GM13976 (cell line): ENCODE results near the gene PHOX2B.
"Not testable (repeated sequence)": the region's sequence is repeated elsewhere in the genome, so short reads cannot be mapped to it uniquely, and the experiment has no call there.

Experiments used
- DNase-seq: peaks from one replicate; pipeline ENCODE4 v3.0.0; 2012; ENCODE audit warnings: low spot score
- CTCF ChIP-seq: IDR thresholded peaks from 2 replicates; pipeline ENCODE4 v1.5.1; 2012; ENCODE audit warnings: borderline replicate concordance, mild to moderate bottlenecking; ENCODE audit not compliant: insufficient read depth; ENCODE audit errors: extremely low read depth, missing control alignments, control extremely low read depth
- in situ Hi-C: fragments of 300-500 bp; cut with MboI; formaldehyde crosslinking; loops from one replicate; pipeline ENCODE4 v1.12.0; 2022; ENCODE audit warnings: low sequenced_read_pairs, mixed read lengths, inconsistent platforms; ENCODE audit not compliant: unreplicated experiment

Gene PHOX2B

DNA sequence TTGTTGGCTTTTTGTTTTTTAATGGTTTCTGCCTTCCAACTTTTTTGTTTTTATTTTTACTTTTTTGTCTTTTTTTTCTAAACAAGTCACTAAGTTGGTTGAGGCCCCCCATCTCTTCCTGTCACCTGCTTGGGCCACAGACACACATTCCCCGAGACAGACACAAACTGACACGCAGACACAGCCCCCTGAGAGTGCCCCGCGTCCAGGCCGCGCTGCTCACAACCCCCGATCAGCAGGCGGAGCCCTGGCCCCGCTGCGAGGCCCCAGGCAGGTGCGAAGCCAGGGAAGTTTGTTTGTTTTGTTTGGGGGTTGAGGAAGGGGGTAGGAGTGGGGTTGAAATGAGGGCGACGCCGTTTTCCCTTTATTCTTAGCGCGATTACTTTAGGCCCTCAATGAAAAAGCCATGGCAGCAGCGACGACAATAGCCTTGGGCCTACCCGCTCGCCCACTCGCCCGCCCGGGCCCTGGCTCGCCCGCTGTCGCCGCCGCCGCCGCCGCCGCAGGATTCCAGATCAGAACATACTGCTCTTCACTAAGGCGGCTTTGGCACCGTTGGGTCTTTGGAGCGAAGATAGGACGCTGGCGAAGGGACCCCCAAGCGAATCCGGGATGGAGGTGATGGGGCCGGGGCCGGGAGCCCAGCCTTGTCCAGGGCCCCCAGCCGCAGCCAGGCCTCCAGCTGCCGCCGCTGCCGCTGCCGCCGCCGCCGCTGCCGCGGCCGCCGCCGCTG is 3.1 kb downstream of the PHOX2B start:
- in situ Hi-C loops, result loop anchor here (10.0 kb wide), 1 partner anchor 139 kb away; no protein-coding TSS in a partner anchor
- TF ChIP-seq CTCF, result no peak
- DNase-seq, result no peak

GRCh38 chr4:41744572-41745291 is 3.8 kb downstream of the PHOX2B start:
- in situ Hi-C loops, result loop anchor here (10.0 kb wide), 1 partner anchor 140 kb away; no protein-coding TSS in a partner anchor
- DNase-seq, result no peak

DNA sequence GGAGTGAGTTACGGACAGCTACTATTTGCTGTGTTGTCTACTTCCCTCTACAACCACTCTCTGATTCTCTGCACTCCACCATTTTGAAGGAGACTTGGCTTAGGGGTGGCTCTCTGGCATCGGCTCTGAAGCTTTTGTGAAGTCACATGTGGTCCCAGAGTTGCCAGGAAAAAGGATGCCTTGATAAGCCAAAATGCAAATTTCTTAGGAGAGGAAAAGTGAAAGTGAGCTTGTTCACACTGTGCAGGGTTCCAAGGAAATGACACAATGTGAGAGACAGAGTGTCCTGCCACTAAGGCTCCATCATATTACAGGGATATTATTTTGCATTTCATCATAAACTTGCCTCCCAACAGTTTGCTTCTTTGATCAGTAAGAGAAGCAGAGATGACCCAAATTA is 7.2 kb downstream of the PHOX2B start:
- no peak for TF ChIP-seq CTCF
- in situ Hi-C loops, result loop anchor here (10.0 kb wide), 1 partner anchor 143 kb away; no protein-coding TSS in a partner anchor
- no peak for DNase-seq

More at GRCh38 chr4:41744572-41745291, 3.8 kb downstream of the PHOX2B start:
- TF ChIP-seq CTCF, result no peak

- DNase-seq, in situ Hi-C loops: not testable (repeated sequence)
Observed at GRCh38 chr4:41737491-41737890, 11.0 kb downstream of the PHOX2B start.

- no peak for TF ChIP-seq CTCF
- in situ Hi-C loops, result no loop called here
Observed at GRCh38 chr4:41734371-41734770, 14.2 kb downstream of the PHOX2B start.

GRCh38 chr4:41731569-41732126 is 16.9 kb downstream of the PHOX2B start:
- TF ChIP-seq CTCF, result no peak
- in situ Hi-C loops, result no loop called here

More at GRCh38 chr4:41734371-41734770, 14.2 kb downstream of the PHOX2B start:
- DNase-seq, result no peak

GRCh38 chr4:41728573-41728913 is 20.0 kb downstream of the PHOX2B start:
- in situ Hi-C loops, result no loop called here
- no peak for TF ChIP-seq CTCF

More at GRCh38 chr4:41731569-41732126, 16.9 kb downstream of the PHOX2B start:
- DNase-seq, result no peak

More at GRCh38 chr4:41728573-41728913, 20.0 kb downstream of the PHOX2B start:
- no peak for DNase-seq
